Esophagus muscularis mucosa (tissue), 3 donors: Measurements from ENCODE around the gene SYNJ2.

ENCODE experiments used
- CTCF ChIP-seq, 3 experiments: fragments of 200-600 bp in 2 of 3; fragments of 450-650 bp in 1 of 3; sonication (generic) in 2 of 3; IDR thresholded peaks; one replicate each; pipeline ENCODE4 v1.5.1; 2017 to 2019; ENCODE audit warnings: antibody characterized with exemption in 3 of 3, mild to moderate bottlenecking in 2 of 3, moderate library complexity in 1 of 3
- POLR2A ChIP-seq: fragments of 450-650 bp; IDR thresholded peaks from one replicate; pipeline ENCODE4 v1.6.1; 2017; ENCODE audit warnings: antibody characterized with exemption, moderate library complexity, mild to moderate bottlenecking, low read depth

GRCh38 chr6:157982563-157983405 lies 1.1 kb downstream of the SYNJ2 start:
- TF ChIP-seq POLR2A (no peak), CTCF (IDR thresholded peaks at IDR 0.05) (peak; percentile 31 to 47 (median 40))
